HG03521 (cell line): ENCODE results near the gene PRSS22.

Source experiments
- ATAC-seq: cut with Tn5 transposase; IDR thresholded peaks from one replicate; pipeline ENCODE4 v1.9.1; 2021; ENCODE audit warnings: mild to moderate bottlenecking, moderate library complexity; ENCODE audit not compliant: unreplicated experiment

PRSS22 gene

DNA sequence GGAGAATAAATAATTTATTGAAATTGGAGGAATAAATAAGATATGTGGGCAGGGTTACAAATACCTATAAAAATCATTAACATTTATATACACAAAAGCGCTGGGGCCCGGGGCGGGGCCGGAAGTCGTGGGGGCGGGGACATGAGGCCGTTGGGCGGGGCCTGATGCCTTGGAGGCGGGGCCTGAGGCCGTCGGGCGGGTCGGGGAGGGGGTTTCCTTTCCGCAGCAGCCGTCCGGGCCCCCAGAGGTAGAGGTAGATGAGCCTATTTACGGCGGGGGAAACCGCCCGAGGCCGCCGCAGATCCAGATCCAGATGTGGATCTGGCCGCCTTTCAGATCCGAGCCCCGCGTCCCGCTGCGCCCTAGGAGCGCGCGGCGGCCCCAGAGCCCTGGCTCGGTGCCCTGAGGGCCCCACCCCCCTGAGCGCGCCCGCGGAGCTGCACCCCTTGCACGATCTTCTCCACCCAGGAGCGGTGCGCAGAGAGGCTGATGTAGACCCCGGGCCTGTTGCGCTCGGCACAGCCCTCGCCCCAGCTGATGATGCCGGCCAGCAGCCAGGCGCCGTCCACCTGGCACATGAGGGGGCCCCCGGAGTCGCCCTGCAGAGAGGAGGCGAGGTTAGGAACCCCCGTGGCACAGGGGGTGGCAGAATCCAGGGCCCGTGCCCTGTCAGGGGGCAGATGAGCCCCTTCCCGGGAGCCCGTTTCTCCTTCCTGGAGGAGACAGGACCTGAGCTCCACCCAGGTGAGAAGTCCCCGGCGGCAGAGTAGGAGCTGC, 5.1 kb downstream of the PRSS22 start:
- ATAC-seq = no peak

DNA sequence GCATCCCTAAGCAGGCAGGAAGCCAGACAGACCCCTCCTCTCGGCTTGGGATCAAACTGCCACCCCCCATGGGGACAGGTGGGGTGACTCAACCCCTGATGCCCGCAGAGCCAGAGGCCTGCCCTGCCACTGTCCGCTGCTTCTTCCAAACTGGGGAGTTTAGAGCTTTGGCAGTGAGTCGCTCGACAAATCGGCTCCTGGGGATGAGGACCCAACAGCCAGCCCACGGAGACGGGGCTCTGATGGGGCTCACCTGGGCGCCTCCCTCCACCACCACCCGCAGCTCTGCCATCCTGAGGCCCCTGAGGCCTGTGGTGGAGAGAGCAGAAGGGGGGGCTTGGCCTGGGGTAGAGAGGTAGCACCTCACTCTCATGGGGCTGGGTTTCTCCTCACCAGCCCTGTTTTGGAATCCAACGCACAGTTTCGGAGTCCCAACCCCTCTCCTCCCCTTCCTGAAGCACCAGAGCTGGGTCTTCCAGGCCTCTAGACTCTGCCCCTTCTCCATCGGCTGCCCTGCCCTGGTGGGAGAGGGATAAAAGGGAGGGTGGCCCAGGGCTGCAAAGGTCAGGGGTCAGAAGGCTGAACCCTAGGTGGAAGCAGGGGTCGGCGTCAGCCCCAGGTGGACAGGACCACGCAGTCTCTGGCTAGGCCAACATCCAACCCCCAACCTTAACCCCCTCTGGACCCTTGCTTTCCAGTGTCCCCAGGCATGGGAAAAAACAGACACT, 5.8 kb downstream of the PRSS22 start:
- no peak for ATAC-seq

DNA sequence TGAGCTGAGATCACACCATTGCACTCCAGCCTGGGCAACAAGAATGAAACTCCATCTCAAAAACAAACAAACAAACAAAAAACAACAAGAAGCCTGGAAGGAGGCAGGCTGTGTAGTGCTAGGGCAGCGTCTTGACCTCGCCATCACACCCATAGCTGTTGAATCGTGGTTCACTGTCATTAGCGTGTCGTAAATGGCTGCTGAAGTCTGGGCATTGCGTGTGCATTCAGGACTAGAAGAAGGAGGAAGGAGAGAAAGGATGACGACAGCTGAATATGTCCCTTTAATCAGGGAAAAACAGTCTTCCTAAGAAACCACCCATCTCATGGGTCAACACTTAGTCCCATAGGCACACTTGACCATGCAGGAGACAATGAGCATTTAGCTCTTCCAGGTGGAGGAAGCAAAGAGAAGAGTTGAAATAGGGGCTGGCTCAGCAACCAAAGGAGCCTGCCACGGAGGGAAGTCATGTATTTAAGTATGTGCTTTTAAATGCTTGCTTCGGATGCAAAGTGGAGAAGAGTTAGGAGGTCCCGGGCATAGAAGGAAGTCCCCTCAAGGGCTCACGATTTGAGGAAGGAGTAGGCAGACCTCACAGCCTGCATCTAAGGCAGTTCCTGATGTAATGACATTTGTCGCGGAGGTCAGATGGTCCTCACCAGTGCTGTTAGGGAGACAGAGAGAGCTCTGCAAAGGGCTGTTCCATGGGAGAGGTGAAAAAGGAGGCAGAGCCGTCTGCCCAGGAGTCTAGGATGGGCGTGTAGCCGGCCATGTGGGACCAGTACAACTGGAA, 8.8 kb downstream of the PRSS22 start:
- no peak for ATAC-seq

DNA sequence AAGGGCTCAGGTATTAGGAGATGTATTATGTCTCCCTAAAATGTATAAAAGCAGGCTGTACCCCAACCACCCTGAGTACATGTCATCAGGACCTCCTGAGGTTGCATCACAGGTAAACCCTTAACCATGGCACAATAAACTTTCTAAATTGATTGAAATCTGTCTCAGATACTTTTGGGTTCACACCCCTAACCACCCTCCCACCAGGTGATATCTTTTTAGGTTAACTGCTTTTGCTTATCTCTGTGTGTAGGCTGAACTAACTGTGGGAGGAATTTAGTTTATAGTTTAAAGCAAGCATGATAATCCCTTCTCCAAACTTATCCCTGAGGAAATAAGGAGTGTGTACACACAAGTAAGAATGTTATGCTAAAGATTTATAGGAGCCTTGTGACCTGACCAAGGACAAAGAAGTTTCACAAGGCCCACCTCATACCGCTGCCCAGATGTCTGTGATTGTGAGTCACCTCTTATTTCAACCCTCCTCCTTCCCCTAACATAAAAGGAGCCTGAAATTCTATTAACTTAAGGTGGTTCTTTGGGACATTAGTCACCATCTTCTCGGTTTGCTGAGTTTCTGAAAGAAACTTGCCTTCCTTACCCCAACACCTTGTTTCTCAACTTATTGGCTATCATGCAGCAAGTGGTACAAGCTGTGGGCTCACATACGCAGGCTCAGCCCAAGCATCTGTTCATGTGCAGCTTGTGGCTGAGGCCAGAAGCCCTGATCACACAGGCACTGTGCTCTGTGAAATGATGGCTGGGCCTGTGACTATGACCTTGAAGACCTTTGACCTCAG, 11.3 kb downstream of the PRSS22 start:
- ATAC-seq = no peak

DNA sequence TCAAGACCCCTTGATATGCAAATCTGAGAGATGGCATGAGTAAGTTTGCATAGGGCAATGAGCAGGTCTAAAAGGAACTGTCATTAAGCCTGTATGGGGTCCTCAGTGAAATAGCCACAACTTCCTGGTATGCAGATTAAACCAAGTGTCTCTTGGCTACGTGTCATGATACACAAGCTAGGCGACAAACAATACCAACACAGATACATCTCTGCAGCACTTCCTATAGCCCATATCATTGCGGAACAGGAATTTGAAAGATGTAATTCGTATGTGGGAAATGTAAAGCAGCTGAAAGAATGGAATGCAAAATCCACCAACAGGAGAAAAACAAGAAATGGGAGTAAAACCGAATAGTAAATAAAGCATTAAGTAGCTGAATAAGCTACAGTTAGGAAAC, 12.9 kb downstream of the PRSS22 start:
- ATAC-seq = no peak

DNA sequence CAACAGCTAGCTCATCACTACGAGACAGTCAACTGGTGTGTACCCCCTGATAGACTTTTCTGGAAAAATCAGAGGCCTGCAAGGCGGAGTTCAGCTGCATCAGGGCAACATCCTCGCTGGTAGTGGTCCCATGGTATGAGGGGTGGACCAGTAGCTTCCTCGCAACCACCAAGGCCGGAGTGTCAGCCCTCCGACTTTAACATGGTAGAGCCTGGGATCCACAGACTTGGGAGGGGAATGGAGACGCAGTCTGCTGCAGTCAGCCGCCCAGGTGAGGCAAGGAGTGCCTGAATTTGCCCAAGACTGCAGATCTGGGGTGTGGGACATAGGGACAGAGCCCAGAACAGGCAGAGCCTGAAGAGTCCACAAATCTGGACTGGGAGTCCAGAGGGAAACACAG, 14.4 kb downstream of the PRSS22 start:
- no peak for ATAC-seq

DNA sequence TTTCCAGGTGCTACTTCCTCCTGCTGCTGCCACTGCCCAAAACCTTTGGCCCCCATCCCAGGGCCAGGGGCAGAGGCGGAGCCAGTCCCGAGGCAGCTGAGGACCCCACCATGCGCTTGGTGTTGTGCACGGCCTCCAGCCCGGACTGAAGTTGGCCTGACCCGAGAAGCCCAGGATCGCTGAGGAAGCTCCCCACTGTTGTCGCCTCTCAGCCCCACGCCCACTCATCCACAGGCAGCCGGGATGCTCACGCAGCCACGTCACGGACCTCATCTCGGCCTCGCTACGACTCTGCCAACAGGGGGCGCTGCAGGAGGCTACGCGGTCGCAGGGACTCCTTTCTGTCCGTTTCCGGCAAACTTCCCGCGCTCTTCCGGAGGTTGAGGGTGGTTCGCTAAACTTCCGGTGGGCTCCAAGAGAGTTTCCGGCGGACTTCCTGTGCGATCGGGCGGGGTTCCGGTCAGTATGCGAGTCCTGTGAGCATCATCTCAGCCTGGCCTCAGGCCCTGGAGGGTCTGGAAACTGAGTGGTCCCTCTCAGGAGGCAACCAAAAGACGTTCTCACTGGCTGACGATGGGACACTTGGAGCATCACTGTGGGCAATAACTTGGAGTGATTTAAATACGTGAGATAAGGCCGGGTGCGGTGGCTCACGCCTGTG, 15.5 kb downstream of the PRSS22 start:
- ATAC-seq = no peak

DNA sequence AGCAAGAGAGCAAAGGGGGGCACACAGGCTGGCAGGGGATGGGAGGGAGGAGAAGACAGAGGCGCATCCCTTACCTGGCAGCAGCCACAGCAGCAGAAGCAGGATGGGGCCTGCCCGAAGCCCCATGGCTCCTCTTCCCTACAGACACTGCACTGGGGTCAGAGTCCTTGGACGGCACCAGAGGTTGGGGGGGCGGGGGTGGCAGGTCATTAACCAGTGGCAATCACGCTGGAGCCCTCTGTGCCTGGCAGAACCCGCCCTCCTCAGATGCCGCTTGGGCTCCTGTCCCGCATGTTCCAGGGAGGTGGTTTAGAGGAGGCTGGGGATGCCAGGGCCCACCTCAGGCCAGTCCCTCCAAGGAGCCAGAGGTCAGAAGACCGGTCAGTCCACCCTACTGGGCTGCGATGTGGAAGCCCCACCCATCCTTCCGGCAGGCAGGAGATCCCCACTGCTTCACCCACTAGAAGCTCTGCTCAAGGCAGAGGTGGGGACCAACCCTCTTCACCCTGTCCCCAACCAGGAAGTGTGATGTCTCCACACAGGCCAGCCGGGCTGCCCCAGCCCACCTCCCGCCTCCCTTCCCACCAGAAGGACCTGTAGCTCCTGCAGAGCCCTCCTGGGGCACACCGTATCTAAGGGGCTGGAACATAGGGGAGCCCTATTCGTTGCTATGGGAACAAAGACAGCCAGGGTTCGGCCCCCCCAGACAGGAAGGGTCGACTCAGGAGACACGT, 16.2 kb downstream of the PRSS22 start:
- no peak for ATAC-seq

DNA sequence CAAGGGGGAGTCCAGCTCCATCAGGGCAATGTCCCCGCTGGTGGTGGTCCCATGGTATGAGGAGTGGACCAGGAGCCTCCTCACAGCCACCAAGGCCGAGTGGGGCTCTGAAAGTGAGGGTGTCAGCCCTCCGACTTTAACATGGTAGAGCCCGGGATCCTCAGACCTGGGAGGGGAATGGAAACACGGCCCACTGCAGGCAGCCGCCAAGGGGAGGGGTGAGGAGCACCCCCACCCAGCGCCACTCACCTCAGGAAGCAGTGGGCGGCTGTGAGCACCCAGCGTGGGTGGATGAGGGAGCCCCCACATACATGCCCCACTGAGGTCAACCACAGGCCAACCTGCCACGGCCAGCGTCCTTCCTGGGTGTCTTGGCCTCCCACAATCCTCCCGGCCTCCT, 17.1 kb downstream of the PRSS22 start:
- no peak for ATAC-seq

DNA sequence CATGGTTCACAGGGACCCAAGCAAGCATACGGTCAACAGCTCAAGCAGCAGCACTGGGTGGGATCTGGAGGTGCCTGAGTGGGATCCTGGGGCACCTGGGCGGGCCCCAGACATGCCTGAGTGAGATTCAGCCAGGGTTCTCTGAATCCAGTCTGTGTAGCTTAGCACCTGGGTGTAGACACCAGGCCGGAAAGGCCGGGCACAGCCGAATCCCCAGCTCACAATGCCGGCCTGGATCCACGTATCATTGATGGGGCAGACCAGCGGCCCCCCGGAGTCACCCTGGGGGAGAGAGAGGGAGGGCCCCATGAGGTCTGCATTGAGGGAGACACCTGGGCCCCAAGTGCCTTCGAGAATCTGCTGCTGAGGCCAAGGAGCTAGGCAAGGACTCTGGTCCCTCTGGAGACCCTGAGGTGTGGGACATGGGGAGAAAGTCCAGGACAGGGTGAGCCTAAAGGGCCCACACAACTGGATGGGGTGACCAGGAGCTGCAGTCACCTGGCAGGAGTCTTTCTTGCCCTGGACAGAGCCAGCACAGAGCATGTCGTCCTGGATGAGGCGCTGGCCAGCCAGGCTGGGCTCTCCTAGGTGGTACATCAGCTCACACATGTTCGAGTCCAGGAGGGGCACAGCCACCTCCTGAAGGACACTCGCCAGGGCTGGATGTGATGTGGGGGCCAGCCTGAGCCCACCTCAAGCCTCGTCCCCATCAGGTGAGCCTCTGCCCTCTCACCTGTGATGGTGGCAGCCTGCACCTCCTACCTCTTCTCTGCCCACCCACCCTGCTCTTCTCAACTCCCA, 18.1 kb downstream of the PRSS22 start:
- ATAC-seq = no peak

DNA sequence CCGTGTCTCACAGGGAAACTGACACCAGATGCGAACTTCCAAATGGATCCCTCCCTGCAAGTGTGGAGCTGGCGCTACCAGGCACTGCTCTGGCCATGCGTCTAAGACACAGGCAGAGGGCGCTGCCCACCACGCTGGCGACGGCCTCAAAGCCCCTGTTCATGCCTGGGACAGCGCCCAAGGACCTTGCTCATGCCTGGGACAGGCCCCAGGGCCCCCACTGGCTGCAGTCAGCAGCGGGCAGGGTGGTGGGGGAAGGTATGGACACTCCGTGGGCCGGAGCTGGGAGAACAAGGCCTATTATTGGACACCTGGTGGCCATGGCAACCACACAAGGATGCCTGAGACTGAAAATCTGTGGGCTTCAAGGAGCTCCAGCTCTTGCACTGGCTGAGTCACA, 19.0 kb downstream of the PRSS22 start:
- no peak for ATAC-seq

DNA sequence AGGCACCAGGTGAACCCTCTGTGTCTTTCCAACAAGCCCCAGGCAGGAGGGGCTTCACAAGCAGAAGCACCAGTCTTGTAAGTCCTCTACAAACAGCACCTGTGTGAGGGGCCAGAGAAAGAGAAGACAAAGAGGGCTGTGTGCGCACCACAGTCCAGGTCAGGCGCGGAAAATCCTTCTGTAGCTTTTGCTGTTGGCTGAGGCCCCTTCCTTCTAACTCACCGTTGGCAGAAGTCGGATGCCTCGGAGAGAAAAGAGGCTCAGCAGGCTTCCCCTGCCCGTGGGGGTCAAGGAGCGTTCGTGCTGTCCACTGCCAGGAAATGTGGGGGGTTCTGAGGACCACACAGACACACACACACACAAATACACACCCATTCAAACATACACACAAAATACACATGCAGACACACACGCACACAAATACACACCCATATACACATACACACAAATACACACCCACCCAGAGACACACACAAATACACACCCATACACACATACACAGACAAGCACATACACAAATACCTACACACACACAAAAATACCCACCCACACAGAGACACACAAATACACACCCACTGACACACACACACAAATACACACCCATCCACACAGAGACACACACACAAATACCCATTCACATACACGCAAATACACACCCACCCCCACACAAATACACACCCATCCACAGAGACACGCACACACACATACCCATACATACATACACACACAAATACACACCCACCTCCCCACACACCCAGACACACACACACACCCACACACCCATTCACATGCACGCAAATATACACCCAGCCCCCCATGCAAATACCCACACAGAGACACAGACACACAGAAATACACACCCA, 21.1 kb downstream of the PRSS22 start:
- ATAC-seq = no peak

DNA sequence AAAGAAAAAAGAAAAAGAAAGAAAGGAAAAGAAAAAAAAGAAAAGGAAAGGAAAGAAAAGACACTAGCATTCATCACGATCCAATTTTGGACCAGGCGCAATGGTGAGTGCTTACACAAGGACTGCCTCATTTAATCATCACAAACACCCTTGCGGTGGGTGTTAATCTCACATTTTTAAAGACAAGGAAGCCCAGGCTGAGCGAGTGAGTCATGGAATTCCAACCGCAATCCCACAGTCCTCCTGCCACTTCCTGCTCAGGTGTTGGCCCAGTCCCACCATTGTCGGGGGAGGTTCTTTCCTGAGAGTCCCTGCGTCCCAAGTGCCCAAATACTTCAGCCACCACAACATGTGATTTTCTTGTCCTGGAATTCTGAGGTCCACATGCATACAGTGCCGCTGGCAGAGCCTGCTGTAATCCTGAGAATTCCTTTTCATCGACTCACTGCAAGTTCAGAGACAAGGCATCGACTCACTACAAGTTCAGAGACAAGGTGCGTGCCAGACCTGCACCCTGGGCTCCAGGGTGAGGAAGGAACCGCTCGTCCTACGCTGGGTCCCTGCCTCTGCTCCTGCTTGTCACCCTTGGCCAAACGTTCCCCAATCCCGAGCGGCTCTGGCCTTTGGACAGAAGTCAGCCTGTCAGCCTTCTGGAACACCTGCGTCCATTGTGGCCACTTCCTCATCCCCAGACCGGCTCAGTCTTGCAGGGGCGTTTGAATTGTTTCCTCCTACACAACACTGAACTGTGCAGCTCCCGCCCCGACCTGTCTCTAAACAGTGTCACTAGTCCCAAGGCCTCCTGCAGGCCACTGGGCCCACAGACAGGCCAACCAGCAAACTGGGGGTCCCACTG, 22.1 kb downstream of the PRSS22 start:
- ATAC-seq = no peak

DNA sequence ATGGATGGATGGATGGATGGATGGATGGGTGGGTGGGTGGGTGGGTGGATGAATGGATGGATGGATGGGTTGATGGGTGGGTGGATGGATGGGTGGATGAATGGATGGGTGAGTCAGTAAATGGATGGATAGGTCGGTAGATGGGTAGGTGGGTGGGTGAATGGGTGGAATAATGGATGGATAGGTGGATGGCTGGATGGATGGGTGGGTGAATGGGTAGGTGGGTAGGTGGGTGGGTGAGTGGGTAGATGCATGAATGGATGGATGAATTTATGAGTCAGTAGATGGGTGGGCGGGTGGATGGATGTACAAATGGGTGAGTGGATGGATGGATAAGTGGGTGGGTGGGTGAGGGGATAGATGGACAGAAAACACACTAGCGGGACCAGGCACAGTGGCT, 23.0 kb downstream of the PRSS22 start:
- ATAC-seq = no peak

DNA sequence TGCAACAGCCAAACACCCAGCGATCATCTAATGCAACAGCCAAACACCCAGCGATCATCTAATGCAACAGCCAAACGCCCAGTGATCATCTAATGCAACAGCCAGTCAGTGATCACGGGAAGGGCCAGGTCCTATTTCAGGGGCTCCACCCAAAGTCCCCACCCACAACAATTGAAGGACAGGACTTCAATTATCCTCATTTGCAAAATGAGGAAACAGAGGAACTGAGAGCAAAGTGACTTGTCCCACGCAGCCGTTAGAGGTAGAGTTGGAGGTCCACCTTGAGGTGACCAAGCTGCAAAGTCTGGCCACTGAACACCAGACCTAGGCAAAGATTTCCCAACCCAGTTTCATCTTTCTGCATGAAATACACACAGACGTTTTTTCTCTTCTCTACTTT, 24.2 kb downstream of the PRSS22 start:
- ATAC-seq = no peak

DNA sequence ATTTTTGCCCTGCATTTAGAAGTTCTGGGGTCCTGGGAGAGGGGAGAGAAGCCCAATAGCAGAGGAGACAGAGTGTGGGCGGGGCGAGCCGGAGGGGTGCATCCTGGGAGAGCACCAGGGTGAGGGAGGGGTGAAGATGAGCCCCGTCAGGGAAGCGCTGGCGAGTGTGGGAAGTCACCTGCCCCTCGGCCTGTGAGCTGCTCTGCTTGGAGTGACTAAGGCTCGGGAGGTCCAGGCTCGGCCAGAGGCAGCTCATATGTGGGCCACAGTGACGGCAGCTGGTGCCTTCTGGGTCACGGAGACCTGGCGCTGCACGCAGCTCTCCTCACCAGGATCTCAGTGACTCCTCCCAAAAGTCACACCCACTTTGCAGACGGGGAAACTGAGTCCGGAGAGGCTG, 26.8 kb downstream of the PRSS22 start:
- no peak for ATAC-seq

DNA sequence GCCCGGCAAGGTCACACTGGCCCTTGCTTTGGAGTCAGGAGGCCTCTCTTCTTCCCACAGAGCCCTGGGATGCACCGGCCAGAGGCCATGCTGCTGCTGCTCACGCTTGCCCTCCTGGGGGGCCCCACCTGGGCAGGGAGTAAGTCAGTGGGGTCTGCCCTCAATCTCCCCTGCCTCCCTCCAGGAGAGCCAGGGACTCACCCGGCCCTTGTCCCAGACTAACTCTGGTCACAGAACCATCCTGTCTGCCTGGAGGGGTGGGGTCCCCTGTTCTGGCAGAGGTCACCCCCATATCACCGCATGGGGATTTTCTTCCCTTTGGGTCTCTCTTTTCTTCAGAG, 27.6 kb downstream of the PRSS22 start:
- no peak for ATAC-seq
